AG04449 (cell line): Measurements from ENCODE around the gene NPY1R.

Experiments
- CTCF ChIA-PET: fragments of 350-600 bp; formaldehyde crosslinking; extraction: SDS; loops from one replicate; lab custom pipeline; 2021; ENCODE audit warnings: antibody characterized with exemption; lab: Yijun Ruan, JAX
- POLR2A ChIA-PET: fragments of 400-600, 350-600 bp; formaldehyde crosslinking; extraction: SDS; loops from one replicate; lab custom pipeline; 2020; ENCODE audit warnings: antibody characterized with exemption, inconsistent platforms; lab: Yijun Ruan, JAX
- DNase-seq: peaks from one replicate; pipeline ENCODE4 v3.0.0-alpha.2; 2010; ENCODE audit warnings: low read depth, low spot score
- H3K4me3 ChIP-seq: 2 replicates; pipeline ENCODE4 v1.5.1; 2011; ENCODE audit warnings: low read depth, mild to moderate bottlenecking, control low read depth, low read length
- CTCF ChIP-seq: IDR thresholded peaks from one replicate; pipeline ENCODE4 v1.5.1; 2011; ENCODE audit warnings: mild to moderate bottlenecking, moderate library complexity, low read length, control low read depth, inconsistent platforms; ENCODE audit not compliant: insufficient read depth; ENCODE audit errors: missing control alignments

NPY1R gene

GRCh38 chr4:163284304-163284703 lies 48.1 kb downstream of the NPY1R start:
- POLR2A ChIA-PET: no interaction called here
- no peak overlapping the region for H3K4me3 ChIP-seq
- no peak for TF ChIP-seq CTCF
- CTCF ChIA-PET: no interaction called here
- DNase-seq: no peak

GRCh38 chr4:163280703-163281519 lies 51.5 kb downstream of the NPY1R start:
- ChIA-PET POLR2A (no interaction called here), CTCF (no interaction called here)
- DNase-seq: no peak
- H3K4me3 ChIP-seq: no peak overlapping the region
- TF ChIP-seq CTCF: no peak

GRCh38 chr4:163279713-163280112 lies 52.7 kb downstream of the NPY1R start:
- TF ChIP-seq CTCF: no peak
- CTCF ChIA-PET: no interaction called here
- POLR2A ChIA-PET: no interaction called here
- no peak for DNase-seq
- H3K4me3 ChIP-seq: no peak overlapping the region

GRCh38 chr4:163274861-163275260 lies 57.5 kb downstream of the NPY1R start:
- no peak for DNase-seq
- no peak for TF ChIP-seq CTCF
- no peak overlapping the region for H3K4me3 ChIP-seq
- ChIA-PET POLR2A (no interaction called here), CTCF (no interaction called here)
